HPDE6-E6E7 (cell line): ENCODE results near the gene MTHFD2.
"Not testable (repeated sequence)": the region's sequence is repeated elsewhere in the genome, so short reads cannot be mapped to it uniquely, and the experiment has no call there.

Source experiments
- DNase-seq: peaks from one replicate; pipeline ENCODE4 v3.0.0; 2011; ENCODE audit warnings: missing footprints; ENCODE audit errors: extremely low spot score

Gene MTHFD2

DNA sequence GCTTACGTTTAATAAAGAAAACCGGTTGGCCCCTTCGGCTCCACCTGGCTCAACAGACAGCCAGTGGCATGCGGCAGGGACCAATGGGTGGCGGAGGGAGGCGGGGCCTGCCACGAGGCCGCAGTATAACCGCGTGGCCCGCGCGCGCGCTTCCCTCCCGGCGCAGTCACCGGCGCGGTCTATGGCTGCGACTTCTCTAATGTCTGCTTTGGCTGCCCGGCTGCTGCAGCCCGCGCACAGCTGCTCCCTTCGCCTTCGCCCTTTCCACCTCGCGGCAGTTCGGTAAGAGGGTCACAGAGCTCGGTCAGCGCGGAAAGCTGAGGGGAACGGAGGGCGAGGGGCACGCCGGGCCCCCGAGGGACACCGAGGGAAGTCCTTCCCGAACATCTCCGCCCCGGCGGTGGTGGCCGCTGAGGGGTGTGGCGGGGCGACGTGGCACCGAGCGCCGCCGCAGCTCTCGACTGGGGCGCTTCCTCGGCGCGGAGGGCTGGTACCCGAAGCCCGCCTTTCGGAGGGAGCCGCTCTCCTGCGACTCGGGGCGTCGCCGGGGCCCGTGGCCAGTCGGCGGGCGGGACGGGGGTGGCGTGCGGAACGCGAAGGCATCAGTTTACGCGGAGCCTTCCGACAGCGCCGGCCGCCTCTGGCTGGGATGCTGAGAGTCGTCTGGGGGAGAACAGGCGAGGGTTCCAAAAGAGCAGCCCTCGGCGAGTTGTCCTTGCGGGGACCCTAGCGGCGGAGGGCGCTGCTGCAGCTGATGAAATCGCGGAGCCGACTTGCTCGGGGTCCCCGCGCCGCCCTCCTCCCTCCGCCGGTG, at the start of gene MTHFD2:
TSS of gene MTHFD2 (plus strand) at position 155 of the 814 bp plus-strand sequence. CDS start at position 182, 27 bp downstream.
- DNase-seq, result peak; percentile 99

DNA sequence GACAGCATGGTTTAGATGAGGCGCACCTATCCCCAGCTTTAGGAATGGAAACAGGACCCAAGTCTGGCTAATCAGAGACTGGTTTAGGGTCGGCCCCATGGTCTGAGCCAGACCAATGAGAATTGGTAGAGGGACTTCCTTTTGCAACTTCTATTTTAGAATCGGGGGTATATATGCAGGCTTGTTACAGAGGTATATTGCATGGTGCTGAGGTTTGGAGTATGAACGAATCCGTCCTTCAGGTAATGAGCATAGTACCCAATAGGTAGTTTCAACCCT, 49.2 kb upstream of the MTHFD2 start:
- DNase-seq, result no peak

GRCh38 chr2:74149570-74150319, 48.7 kb upstream of the MTHFD2 start:
- DNase-seq, result no peak

DNA sequence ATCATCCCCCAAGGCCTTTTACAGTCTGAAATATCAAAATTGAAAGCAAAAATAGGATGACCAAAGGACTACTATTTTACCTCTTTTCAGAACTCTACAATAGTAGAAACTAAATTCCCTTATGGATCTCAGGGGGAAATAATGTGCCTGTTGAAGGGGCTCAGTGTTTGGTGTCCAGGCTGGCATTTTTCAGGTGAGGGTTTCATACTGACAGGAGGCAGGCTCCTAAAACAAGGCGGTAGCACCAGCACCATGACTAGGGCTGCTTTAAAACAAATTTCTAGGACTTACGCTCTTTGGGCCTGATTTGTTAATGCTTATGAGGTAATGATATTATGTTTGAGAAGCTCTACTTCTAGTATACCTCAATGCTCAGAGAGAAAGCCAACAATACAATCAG, 45.5 kb upstream of the MTHFD2 start:
- no peak for DNase-seq

GRCh38 chr2:74155830-74156229, 42.6 kb upstream of the MTHFD2 start:
- DNase-seq, result no peak

- DNase-seq, result no peak
Observed at GRCh38 chr2:74162951-74163350, 35.5 kb upstream of the MTHFD2 start.

DNA sequence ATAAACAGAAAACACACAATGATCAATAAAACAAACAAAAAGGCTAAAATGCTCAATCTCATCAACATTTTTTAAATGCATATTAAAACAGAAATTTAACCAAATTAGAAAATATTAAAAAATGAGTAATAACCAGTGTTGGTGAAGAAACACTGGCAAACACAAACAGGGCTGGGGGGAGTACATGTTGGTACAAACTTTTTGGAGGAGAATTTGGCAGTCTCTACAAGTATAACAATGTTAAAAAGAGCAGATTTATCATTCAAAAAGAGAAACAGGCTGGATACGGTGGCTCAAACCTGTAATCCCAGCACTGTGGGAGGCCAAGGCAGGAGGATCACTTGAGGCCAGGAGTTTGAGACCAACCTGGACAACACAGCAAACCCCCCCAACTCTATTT, 33.7 kb upstream of the MTHFD2 start:
- no peak for DNase-seq

GRCh38 chr2:74168739-74169138, 29.7 kb upstream of the MTHFD2 start:
- no peak for DNase-seq

DNA sequence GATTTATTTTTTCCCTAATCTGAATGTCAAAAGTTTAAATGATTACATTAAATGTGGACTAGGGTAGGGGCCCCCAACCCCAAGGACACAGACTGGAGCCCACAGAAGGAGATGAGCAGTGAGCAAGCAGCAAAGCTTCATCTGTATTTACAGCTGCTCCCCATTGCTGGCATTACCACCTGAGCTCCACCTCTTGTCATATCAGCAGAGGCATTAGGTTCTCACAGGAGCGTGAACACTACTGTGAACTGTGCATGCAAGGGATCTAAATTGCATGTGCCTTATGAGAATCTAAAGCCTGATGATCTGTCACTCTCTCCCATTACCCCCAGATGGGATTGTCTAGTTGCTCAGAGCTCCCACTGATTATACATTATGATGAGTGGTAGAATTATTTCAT, 23.5 kb upstream of the MTHFD2 start:
- no peak for DNase-seq

DNA sequence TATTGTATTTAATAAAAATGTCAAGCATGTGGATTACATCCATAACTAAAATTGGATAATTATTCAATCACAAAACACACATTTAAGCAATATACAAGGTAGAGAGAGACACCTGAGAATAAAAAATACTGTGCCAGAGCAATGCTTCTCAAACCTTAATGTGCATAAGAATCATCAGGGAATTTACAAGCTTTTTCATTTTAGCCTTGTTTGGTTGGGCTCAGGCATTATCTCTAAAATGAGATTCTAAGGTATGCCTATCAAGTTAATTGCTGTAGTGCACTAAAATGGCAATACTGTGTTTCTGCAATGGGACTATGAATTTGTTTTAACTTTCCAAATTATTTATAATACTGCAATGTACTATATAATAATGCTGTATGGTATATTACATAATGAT, 20.7 kb upstream of the MTHFD2 start:
- DNase-seq, result no peak

DNA sequence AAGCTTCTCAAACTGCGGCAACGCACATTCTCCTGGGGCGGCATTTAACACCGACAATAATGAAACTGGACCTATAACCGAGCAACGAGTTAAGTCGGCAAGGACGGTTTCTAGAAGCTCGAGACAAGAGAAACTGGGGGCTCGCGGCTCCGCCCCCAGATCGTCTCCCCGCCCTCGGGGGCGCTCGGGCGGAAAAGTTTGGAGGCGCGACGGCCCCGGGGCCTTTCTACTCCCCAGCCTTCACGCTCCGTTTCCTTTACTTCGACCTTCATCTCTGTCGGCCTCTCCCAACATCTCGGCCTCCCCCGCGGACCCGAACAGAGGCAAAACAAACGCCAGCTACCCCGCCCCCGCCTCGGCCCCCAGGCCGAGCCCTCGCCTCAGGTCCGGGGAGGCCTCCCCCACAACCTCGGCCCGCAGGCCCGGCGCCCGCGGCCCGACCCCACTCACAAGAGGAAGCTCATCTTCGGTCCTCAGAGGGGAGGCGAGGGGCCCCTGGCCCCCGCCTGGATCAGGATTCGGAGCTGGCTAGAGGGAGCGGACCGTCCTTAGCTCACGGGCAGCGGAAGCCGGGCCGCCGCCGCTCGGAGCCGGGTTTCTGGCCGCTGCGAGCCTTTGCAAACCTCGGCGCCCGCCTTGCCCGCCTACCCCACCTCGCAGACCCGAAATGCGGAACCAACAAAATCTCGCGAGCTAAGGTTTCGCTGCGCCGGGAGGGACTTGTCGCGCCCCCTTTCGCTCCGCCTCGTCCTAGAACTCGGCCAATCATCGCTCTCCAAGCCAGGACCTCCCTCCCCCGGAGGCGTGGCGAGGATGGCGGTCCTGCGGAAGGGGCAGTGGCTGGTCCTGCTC, 20.0 kb upstream of the MTHFD2 start, which contains the start of gene MOB1A:
TSS of gene MOB1A (minus strand) at position 669 of the 852 bp plus-strand sequence. CDS start at position 464, 205 bp downstream.
- DNase-seq, result peak; percentile 97

- DNase-seq, result no peak
Observed at GRCh38 chr2:74179063-74179865, 19.2 kb upstream of the MTHFD2 start.

DNA sequence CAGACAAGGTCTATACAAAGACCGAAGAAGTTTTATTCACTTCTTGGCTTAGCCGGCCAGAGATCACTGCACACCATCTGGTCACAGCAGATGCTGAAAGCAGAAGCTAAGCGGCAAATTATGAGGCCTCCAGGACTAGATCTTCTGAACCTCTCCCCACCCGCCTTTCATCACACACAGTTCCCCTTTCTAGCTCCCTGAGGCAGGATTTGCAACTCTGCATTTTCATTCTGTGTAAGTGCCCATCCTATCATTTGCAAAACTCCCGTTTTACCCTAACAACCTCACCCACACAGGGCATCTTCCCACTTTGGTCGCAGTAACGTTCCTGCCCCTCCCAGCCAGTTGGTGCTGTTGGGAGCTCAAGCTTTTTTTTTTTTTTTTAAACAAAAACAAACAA, 16.7 kb upstream of the MTHFD2 start:
- DNase-seq, result no peak

DNA sequence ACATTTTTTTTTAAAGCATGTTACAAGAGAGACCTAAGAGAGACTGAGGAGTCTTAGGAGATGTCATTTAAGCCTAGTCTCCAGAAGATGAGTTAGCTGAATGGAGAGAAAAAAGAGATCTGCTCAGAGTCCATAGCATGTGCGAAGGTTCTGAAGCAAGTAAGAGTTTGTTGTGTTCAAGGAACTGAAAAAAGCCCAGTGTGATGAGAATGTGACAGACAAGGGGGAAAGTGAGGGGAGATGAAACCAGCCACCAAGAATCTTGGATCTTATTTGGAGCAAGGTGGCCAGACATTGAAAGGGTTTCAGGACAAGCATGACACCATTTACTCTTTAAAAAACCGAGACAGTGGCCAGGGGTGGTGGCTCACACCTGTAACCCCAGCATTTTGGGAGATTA, 14.5 kb upstream of the MTHFD2 start:
- DNase-seq, result no peak

GRCh38 chr2:74186038-74186437, 12.4 kb upstream of the MTHFD2 start:
- no peak for DNase-seq

- DNase-seq, result not testable (repeated sequence)
Observed at GRCh38 chr2:74186706-74187105, 11.7 kb upstream of the MTHFD2 start.

GRCh38 chr2:74188018-74188601, 10.3 kb upstream of the MTHFD2 start:
- DNase-seq, result peak; percentile 87

DNA sequence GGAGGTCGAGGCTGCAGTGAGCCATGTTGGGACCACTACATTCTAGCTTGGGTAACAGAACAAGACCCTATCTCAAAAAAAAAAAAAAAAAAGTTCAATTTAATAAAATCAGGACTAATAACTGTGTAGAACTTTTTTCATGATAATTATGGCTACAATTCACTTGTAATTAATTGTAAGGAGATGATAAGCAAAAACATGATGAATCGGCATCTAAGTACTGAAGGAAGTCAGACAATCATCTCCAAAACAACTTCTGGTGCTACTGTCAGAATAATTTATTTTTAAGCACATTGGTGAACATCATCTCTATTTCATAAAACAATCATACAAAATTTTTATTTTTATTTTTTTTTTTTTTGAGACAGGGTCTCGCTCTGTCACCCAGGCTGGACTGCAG, 9.7 kb upstream of the MTHFD2 start:
- no peak for DNase-seq

GRCh38 chr2:74191596-74192380, 6.6 kb upstream of the MTHFD2 start:
- DNase-seq, result no peak

GRCh38 chr2:74194799-74195198, 3.6 kb upstream of the MTHFD2 start:
- no peak for DNase-seq
